Epithelial cell of esophagus (primary cell): ENCODE results near the gene MRPL1.

Source experiments
- DNase-seq: peaks from one replicate; pipeline ENCODE4 v3.0.0; 2010; ENCODE audit warnings: low read depth
- H3K4me3 ChIP-seq: 2 replicates; pipeline ENCODE4 v1.5.1; 2011; ENCODE audit warnings: mild to moderate bottlenecking, low read length, control low read depth
- CTCF ChIP-seq: IDR thresholded peaks from 2 replicates; pipeline ENCODE4 v1.5.1; 2011; ENCODE audit warnings: low read depth, mild to moderate bottlenecking, low read length, control low read depth, inconsistent platforms; ENCODE audit not compliant: insufficient read depth; ENCODE audit errors: missing control alignments

Gene MRPL1

GRCh38 chr4:77913348-77913747 is 50.7 kb downstream of the MRPL1 start:
- peak; percentile 69 for DNase-seq
- H3K4me3 ChIP-seq, result no peak overlapping the region
- no peak for TF ChIP-seq CTCF

- no peak for TF ChIP-seq CTCF
- no peak overlapping the region for H3K4me3 ChIP-seq
- no peak for DNase-seq
These were observed 54.4 kb downstream of the MRPL1 start for GRCh38 chr4:77917075-77917474.

DNA sequence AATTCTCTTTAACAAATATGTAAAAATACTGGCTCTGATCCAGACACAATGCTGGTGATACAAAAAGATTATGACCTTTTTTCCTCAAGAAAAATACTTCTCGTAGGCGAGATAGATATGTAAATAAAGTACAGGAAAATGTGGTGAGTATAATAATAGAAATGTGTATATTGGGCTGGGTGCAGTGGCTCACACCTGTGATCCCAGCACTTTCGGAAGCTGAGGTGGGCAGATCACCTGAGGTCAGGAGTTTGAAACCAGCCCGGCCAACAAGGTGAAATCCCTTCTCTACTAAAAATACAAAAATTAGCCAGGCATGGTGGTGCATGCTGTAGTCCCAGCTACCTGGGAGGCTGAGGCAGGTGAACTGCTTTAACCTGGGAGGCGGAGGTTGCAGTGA is 55.0 kb downstream of the MRPL1 start:
- DNase-seq, result no peak
- TF ChIP-seq CTCF, result no peak
- H3K4me3 ChIP-seq, result no peak overlapping the region

DNA sequence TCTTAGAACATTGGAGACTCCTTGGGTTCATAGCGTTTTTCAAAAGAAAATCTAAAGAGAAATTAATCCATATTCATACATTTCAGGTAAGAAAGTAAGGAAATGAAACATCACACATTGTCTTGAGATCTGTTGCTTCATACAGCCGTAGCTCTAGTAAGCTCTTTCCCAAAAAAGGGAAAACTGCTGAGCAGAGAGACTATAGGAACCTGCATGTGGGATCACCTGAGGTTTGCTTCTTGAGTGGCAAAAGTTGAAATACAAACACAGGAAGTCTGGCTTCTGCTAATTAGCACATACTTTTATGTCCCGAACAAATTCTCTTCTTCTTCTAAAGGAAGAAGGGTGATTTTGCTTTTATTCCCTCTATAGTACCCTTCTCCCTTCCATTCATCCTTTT is 57.7 kb downstream of the MRPL1 start:
- no peak overlapping the region for H3K4me3 ChIP-seq
- TF ChIP-seq CTCF, result no peak
- no peak for DNase-seq

GRCh38 chr4:77921701-77922100 is 59.1 kb downstream of the MRPL1 start:
- DNase-seq, result peak; percentile 89
- H3K4me3 ChIP-seq, result no peak overlapping the region
- no peak for TF ChIP-seq CTCF

- no peak for TF ChIP-seq CTCF
- no peak overlapping the region for H3K4me3 ChIP-seq
- DNase-seq, result peak; percentile 51
These were observed 59.8 kb downstream of the MRPL1 start for GRCh38 chr4:77922158-77923094.
